Dermis blood vessel endothelial cell (primary cell): ENCODE measurements around the gene RDX. TPM values are rescaled to one million over a fixed set of nuclear protein-coding genes. Genes with fewer than 3 reads are reported as not detected.

Experiments
- DNase-seq: peaks from one replicate; pipeline ENCODE4 v3.0.0; 2010
- total RNA-seq: library from RNA; depleted of rRNA; stranded (reverse); fragments of >200 nt; gene quantifications from 2 replicates; pipeline ENCODE4 v1.2.3, GENCODE V29; 2014

The RDX gene
- total RNA-seq, 1 donor from 2014 or later: 166 TPM

DNA sequence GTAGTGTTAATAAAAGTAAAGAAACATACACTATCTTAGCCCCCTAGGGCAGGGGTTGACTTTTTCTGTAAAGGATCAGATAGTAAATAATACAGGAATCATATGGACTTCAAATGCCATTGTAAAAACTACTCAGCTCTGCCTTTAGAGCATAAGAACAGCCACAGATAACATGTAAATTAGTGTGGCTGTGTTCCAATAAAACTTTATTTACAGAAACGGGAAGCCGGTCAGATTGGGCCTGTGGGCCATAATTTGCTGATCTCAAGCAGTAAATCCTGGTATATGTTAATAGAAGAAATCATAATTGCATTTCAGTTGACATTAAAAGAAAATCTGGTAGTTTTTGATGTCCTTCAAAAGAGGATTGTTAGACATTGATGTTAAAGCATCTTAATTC lies 126.7 kb downstream of the RDX start:
- no peak for DNase-seq

DNA sequence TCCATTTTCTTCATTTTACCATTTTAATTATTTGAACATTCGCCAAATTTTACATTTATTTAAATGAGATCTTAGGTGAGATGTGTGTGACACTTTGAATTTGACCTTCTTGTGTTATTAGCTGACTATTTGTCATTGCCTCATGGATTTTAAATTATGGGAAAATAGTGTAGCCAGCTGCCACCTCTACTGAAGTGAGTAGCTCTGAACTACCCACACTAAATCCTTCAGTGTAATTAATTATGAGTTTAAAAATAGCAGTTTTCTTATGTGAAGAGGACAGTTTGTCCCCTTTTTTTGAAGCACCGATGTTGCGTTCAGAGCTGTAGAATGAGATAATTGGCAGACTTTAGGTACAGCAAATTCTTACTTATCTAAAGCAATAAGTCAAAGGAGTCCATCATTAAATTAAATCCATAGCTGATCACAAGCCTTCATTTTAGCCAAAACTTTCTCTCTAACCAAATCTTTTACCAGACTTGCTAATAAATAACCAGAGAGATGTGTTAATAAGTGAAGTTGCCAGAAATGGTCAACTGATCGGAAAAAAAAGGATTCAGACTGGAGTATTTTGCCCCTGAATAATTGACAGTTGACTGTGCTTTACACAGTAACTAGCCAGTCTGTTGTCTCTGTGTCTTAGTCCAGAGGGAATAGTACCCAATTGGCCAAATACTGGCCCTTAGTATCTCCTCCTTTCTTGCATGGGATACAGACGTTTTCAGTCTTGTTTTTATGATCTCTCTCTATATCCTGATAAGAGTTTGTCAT lies 128.2 kb downstream of the RDX start:
- no peak for DNase-seq

DNA sequence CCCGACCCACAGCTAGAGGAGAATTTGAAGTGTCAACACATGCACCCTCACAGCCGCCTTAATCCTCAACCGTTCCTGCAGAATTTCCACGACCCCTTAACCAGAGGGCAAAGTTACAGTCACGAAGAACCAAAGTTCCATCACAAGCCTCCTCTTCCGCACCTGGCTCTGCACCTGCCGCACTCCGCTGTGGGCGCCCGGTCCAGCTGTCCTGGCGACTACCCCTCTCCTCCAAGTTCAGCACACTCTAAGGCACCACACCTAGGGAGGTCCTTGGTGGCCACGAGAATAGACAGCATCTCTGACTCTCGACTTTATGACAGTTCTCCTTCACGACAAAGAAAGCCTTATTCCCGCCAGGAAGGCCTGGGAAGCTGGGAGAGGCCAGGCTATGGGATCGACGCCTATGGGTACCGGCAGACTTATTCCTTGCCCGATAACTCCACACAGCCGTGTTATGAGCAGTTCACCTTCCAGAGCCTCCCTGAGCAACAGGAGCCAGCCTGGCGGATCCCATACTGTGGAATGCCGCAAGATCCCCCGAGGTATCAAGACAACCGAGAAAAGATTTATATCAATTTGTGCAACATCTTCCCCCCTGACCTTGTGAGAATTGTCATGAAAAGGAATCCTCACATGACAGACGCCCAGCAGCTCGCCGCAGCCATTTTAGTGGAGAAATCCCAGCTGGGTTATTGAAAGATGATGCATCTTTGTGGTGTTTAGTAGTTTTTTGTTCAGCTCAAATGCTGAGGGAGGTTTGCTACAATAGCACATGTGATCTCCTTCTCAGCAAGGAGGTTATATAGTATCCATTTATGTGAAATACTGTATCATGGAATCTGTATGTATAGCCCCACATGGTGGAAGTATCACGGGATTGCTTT lies 131.1 kb downstream of the RDX start:
- no peak for DNase-seq

DNA sequence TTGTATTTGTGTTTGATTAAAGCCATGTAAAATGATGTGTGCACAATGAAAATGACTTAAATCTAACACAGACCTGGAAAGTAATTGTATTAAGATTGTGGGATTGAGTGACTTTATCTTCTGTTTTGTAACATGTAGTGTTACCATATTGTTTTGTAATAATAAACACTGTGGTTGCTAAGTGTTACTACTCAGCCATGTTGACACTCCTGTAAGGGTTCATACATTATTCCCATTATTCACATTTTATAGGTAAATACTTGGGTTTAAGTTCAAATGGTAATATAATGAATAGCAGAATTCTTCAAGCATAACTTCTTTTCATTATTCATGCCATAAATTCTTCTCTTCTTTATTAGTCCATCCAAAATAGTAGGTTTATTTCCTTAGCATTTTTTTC lies 134.2 kb downstream of the RDX start:
- DNase-seq: no peak

DNA sequence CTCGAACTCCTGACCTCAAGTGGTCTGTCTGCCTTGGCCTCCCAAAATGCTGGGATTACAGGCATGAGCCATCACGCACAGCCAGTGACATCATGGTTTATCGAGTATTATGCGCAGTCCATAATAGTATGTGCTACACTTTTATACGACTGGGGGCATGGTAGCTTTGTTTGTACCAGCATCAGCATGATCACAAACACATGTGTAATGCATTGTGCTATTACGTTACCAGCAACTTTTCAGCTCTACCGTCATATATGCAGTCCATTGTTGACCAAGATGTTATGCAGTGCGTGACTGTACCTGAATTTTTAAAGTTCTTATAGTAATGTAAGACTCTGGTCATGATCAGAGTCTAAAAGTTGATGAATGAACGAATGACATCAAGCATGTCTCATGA lies 135.4 kb downstream of the RDX start:
- DNase-seq: no peak

DNA sequence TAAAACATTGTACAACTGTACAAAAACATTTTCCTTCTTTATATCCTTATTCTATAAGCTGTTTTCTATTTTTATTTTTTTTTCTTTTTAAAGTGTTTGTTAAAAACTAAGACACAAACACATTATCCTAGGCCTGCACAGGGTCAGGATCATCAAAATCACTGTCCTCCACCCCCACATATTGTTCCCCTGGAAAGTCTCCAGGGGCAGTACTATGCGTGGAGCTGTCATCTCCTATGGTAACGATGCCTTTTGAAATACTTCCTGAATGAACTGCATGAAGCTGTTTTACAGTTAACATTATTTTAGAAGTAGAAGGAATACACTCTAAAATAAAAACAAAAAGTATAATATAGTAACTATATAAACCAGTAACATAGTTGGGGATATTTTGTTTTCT lies 136.0 kb downstream of the RDX start:
- DNase-seq: no peak

DNA sequence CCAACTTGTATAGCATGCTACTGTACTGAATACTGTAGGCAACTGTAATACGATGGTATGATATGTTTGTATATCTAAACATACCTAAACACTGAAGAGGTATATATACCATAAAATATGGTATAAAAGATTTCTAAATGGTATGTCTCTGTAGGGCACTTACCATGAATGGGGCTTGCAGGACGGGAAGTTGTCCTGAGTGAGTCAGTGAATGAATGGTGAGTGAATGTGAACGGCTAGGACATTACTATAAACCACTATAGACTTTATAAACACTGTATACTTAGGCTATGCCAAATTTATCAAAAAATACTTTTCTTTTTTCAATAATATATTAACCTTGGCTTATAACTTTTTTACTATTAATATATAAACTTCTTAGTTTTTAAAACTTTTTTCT lies 136.4 kb downstream of the RDX start:
- peak; percentile 61 for DNase-seq

DNA sequence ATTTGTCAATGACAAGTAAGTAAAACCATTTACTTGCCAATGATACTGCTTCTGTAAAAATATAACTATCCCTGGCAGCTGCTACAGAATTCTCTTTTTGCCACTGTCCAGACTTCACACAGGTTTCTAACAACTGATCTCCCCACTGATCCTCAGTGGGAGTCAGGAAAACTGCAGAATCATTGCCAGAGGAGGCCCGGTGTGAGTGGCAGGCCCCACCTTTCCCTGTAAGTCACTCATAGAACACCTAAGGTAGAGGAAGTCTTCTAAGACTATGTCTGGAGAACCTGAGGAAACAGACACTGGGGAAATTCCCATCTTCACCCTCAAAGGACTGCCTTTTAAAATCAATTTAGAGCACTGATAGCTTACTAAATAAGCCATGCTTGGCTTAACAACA lies 136.9 kb downstream of the RDX start:
- DNase-seq: no peak

DNA sequence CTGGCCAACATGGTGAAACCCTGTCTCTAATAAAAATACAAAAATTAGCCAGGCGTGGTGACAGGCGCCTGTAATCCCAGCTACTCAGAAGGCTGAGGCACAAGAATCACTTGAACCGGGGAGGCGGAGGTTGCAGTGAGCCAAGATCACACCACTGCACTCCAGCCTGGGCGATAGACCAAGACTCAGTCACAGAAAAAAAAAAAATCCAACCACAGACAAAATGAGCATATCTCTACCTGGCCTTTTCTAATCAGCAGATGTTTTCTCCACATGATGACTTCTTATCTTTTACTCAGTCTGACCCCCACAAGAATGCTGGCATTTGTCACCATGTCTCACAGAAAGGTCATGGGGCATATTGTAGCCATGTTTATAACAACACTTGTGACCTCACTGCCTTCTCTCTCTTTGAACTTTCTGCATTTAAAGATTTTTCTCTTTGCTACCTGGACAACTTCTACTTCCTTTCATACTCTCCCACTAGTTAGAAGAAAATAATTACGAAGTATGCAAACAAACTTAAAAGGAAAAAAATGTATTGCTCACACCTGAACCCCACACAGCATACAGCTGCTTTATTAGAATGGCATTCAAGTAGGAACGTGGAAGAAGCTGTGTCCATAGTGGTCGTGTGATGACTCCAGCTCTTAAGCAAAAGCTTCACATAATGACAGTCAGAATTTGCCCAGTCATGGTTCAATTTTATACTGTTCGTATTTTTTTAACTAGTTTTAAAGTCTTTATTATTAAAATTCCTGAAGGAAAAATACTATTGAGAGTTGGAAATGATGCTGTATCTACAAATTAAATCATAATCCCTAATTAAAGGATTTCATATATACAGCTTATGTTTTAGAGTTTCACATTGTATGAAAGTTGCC lies 137.9 kb downstream of the RDX start:
- DNase-seq: no peak

DNA sequence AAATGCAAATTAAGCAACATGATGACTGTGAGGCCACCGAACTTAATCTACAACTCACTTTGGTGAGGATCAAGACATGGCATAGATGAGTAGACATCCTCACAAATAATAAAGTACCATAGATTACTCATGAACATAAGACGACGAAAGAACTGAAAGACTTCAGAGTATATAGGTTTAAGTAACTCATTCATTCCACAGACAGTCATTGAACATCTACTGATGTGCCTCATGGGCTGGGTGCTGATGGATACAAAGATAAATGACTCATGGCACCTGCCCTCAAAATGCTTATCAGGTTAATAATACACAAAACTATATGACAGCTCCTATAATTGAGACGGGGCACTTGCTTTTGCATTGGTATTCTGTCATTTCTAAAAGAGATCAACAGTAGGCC lies 139.9 kb downstream of the RDX start:
- DNase-seq: no peak

DNA sequence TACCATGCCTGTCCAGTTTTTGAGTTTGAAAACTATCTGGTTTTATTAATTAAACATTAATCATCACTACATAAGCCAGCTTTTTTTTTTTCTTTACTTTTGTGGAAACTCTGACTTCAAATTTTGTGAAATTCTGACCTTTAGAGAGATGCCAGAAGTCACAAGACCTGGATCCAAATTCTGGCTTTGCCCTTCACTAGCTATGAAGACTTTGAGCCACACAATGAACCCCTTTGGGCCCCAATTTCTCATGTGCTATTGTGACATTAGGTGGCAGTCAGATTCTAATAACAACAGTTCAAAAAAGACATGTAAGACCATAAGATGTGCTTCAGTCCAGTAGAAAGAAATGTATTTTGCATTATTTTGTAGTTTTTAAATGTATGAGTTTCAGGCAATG lies 142.9 kb downstream of the RDX start:
- no peak for DNase-seq

DNA sequence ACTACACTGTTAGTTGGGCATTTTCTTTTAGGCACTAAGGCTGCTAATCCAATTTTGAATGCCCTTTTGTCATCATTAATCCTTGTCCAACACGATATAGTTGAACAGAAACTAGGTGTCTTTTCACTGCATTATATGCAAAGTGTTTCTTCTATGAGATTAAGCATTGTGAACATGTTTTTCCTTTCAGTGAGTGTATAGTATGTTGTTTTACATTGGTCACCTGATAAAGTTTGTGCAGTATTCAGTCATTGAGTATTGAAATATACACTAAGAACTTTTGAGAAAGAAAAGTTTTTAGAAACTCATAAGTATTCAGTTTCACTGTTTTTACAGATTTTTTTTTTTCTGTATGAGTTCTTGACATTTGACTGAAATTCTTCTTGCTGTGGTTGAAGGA lies 144.2 kb downstream of the RDX start:
- DNase-seq: no peak

DNA sequence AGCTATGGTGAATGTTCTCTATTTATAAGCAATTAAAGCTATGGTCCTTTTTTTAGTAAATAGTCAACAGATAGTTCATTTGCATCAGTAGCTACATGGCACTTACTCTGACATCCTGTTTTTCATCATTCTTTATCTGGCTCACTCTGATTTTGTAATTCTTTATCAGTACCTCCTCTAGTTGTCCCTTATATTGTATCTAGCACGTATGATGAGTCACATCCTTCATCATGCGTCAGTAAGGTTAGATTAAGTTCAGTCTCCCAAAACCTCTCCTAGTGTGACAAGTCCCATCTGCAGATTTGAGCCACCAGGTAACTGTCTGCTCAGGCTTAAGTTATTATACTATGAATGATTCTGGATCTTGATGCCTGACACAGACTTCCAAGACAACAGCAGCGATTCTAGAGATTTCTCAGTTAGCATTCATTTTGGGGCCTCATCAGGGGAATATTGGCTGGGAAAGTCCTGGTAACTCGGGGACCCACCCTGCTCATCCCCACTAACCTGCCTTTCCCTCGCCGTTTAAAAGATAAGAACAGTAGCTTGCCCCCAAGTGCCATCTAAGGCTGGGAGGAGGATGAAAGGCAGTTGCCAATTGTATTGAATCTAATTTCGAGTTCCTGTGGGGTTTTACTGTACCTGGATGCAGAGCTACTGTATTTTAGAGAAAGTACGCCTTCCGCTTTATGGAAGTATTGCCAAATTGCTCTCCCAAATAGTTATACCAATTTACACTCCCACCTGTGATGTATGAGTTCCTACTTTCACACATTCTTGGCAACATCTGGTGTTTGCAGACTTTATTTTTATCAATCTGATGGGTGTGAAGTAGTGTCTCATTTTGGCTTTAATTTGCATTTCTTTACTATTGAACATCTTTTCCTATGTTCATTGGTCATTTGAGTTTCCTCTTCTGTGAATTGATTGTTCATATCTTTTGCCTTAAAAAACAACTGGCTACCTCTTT lies 147.4 kb downstream of the RDX start:
- peak; percentile 71 for DNase-seq

DNA sequence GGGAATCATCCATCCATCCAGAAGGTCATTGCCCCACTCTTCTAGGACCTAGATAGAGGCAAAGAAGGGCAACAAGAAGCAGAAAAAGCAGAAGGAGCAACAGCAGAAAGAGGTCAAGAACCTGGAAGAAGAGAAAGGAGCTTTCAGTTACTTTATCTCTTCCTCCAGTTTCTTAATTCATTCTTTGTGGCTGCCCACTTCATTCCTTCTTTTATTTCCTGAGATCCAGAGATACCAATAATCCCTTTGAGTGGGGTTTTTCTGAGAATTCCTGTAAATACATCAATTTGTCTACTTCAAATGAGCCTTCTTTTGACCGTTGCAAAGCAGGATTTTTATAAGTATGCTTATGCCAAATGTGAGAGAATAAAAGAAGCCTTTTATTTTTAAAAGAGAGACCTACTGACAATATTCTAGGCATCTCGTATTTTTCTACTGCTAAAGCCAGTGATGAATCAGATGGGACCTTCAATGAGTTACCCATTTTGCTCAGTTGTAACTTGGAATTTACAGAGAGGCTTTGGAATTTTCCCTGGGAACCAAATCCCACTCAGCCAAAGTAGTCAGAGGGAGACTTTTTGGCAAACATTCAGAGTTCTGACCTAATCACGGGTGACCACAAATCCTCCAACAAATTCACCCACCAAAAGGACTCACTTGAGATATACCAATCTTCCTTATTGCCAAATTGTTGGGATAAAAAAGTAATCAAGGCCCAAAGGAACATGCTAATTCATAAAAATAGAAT lies 148.3 kb downstream of the RDX start:
- peak; percentile 60 for DNase-seq

DNA sequence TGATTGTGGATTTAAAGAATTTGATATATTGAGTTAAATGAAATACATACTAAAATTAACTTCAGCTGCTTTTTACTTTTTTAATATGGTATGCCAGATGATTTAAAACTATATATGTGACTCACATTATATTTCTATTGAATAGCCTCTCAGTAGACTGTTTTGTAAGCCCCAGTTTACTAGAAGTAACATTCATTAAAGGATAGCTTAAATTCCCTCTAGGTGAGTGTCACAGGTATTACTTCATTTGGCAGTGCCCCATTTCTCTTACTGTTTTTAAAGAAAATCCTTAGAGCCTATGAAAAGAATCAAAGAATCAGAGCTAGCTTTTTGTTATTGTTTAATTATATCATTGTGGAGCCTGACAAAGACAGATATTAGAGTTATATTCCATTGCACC lies 154.6 kb downstream of the RDX start:
- DNase-seq: no peak

DNA sequence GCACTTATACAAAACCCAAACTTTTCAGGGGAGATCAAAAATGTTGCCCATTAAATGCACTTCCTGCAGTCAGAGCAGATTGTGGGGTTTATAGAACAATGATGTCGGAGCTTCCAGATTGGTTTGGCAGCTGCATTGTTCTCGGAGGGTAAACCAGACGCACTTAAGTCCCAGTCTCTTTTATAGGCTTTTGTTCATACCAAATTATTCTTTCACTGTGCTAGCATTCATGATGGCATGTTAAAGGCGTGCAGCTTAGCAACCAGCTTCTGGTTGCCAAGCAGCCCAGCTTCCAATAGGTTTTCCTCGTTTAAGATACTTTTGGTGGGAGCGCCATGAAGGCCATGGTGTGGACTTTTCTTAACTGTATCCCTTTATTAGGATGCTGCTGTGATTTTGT lies 162.3 kb downstream of the RDX start:
- DNase-seq: peak; percentile 76

DNA sequence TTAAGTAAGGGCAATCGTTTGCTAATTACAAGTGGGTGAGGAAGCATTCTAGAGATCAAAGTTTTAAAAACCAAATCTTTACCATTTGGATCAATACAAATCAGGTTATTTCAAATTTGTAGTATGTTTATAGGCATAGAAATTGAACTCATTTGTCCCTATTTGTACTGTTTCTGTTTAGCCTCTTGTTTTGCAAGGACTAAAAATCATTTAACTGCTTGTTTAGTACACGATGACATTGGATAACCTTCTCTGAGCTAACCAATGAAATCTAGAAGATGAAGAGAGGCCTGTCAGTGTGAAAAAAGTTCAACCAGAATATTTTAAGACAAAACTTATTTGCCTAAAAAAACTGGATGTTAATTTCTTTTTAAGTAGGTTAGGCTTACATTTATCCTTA lies 163.3 kb downstream of the RDX start:
- DNase-seq: no peak

DNA sequence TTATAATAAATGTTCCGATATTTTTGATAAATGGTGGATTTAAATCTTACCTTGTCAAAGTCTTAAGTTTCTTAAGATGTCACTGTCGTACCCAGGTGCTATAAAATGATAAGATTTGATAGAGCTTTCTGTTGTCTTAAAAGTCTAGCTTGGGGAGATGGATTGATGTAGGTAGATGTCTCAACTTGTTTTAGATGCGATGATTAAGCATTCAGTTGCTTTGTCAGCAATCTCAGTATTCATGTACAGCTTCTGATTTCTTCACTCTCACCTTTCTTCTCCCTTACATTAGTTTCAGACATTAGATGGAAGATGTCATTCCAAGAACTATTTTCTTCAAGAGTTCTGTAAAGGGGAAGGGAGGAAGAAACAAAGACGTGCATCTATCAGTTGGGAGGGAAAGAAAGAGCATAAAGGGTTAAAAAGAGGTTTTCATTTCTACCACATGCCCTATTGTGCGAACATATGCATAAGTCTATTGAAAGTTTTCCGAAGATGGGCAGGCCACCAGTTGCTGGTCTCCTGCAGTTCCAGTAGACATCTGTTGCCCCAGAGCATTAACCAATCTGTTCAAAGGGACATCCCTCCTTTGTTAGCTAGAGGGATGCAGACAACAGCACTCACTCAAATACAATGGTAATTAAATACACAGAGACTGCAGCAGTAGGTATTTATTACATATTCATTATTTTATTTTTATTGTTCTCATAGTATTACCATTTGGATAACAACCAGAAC lies 164.9 kb downstream of the RDX start:
- DNase-seq: no peak

DNA sequence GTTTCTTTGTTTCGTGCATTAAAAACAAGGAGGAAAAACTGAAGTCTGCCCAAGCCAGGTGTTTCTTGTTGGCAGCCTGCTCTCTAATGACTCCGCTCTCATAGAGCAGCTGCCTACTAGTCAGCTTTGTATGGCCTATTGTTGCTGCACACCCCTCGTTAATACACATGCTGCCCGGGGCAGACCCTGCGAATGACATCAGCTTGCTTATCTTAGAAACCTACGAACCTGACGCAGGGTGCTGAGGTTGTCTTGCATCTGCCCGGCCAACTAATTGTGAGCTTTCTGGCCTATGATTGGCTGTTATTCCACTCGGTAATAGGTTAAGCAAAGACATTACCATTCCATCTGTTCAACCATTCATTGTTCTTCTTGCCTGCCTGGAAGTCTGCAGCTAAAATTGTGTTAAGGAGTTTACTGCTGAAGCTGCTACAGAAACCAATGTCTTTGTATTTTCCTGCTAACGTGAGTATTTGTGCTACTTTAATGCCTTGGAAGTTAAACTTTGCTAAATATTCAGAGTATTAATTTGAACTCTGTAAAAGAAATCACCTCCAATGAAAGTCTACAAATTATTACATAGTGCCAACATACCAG lies 165.7 kb downstream of the RDX start:
- peak; percentile 93 for DNase-seq

DNA sequence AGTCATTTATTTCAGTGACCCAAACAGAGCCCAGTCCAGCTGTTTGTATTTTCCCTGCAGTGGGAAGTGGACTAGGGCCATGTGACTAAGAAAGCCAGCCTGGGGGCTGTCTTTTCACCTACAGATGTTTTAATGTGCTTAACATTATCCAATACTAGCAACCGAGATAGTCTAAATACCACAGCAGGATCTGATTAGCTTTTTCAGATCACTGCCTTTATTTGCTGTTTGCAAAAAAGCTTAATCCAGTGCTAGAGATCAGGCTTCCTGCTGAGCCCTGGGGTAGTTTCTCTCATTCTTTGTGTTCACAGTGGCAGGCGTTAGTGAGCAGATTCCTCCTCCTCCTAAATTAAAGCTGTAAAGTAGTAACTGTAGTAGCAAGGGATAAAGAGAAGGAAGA lies 168.3 kb downstream of the RDX start:
- no peak for DNase-seq
